Measurements from ENCODE around the gene VSNL1.

The VSNL1 gene

GRCh38 chr2:17543848-17544247, 3.4 kb downstream of the VSNL1 start:
- DNase-seq (ENCODE audit: low read depth): no peak
- TF ChIP-seq MYC (IDR thresholded peaks at IDR 0.05; ENCODE audit: low read depth, low read length) (no peak), CTCF (IDR thresholded peaks at IDR 0.05; ENCODE audit: low read depth, low read length) (no peak), POLR2A (IDR thresholded peaks at IDR 0.05; ENCODE audit: extremely low read depth, insufficient read length) (no peak), MAX (IDR thresholded peaks at IDR 0.05; ENCODE audit: low read depth, low read length) (no peak)
- no peak overlapping the region for H3K4me3 ChIP-seq (ENCODE audit: low read depth, low read length)

- no peak overlapping the region for H3K4me3 ChIP-seq (ENCODE audit: low read depth, low read length)
- DNase-seq (ENCODE audit: low read depth): no peak
- TF ChIP-seq CTCF (IDR thresholded peaks at IDR 0.05; ENCODE audit: low read depth, low read length) (no peak), POLR2A (IDR thresholded peaks at IDR 0.05; ENCODE audit: extremely low read depth, insufficient read length) (no peak)
Measured at GRCh38 chr2:17544256-17544655, 3.8 kb downstream of the VSNL1 start.

GRCh38 chr2:17545680-17546613, 5.5 kb downstream of the VSNL1 start:
- no peak overlapping the region for H3K4me3 ChIP-seq (ENCODE audit: low read depth, low read length)
- DNase-seq (ENCODE audit: low read depth): no peak
- no peak for TF ChIP-seq CTCF (IDR thresholded peaks at IDR 0.05; ENCODE audit: low read depth, low read length)
- no peak for TF ChIP-seq MYC (IDR thresholded peaks at IDR 0.05; ENCODE audit: low read depth, low read length)
- TF ChIP-seq MAX (IDR thresholded peaks at IDR 0.05; ENCODE audit: low read depth, low read length): no peak
- no peak for TF ChIP-seq POLR2A (IDR thresholded peaks at IDR 0.05; ENCODE audit: extremely low read depth, insufficient read length)

GRCh38 chr2:17547237-17547636, 6.7 kb downstream of the VSNL1 start:
- no peak for DNase-seq (ENCODE audit: low read depth)
- no peak overlapping the region for H3K4me3 ChIP-seq (ENCODE audit: low read depth, low read length)

GRCh38 chr2:17547737-17548136, 7.2 kb downstream of the VSNL1 start:
- no peak overlapping the region for H3K4me3 ChIP-seq (ENCODE audit: low read depth, low read length)
- TF ChIP-seq POLR2A (IDR thresholded peaks at IDR 0.05; ENCODE audit: extremely low read depth, insufficient read length): no peak
- no peak for TF ChIP-seq MYC (IDR thresholded peaks at IDR 0.05; ENCODE audit: low read depth, low read length)
- DNase-seq (ENCODE audit: low read depth): no peak

More at GRCh38 chr2:17547237-17547636, 6.7 kb downstream of the VSNL1 start:
- TF ChIP-seq MAX (IDR thresholded peaks at IDR 0.05; ENCODE audit: low read depth, low read length) (no peak), MYC (IDR thresholded peaks at IDR 0.05; ENCODE audit: low read depth, low read length) (no peak), POLR2A (IDR thresholded peaks at IDR 0.05; ENCODE audit: extremely low read depth, insufficient read length) (no peak), CTCF (IDR thresholded peaks at IDR 0.05; ENCODE audit: low read depth, low read length) (no peak)

GRCh38 chr2:17550907-17551306, 10.4 kb downstream of the VSNL1 start:
- DNase-seq (ENCODE audit: low read depth): no peak
- no peak for TF ChIP-seq CTCF (IDR thresholded peaks at IDR 0.05; ENCODE audit: low read depth, low read length)
- TF ChIP-seq MYC (IDR thresholded peaks at IDR 0.05; ENCODE audit: low read depth, low read length): no peak
- no peak for TF ChIP-seq POLR2A (IDR thresholded peaks at IDR 0.05; ENCODE audit: extremely low read depth, insufficient read length)
- no peak overlapping the region for H3K4me3 ChIP-seq (ENCODE audit: low read depth, low read length)

All from NB4 (cell line).